K562 (cell line): ENCODE results near the gene LEPROT. TPM values are rescaled to one million over a fixed set of nuclear protein-coding genes. Genes with fewer than 3 reads are reported as not detected.

Experiments used
- CREB5 ChIP-seq: fragments of 250-450 bp; sonication (Bioruptor Pico); IDR thresholded peaks from 2 replicates; pipeline ENCODE4 v1.5.0; 2020; ENCODE audit warnings: mild to moderate bottlenecking
- HDGF ChIP-seq: fragments of 450-650 bp; IDR thresholded peaks from 2 replicates; pipeline ENCODE4 v1.6.1; 2016
- ILK ChIP-seq: fragments of 450-650 bp; IDR thresholded peaks from 2 replicates; pipeline ENCODE4 v1.6.1; 2016; ENCODE audit warnings: missing genetic modification characterization, low read depth, mild to moderate bottlenecking, missing compliant biosample characterization, moderate library complexity, borderline replicate concordance
- MTA1 ChIP-seq: fragments of 450-650 bp; IDR thresholded peaks from 2 replicates; pipeline ENCODE4 v1.6.1; 2017; ENCODE audit warnings: borderline replicate concordance
- TOE1 ChIP-seq, 2 experiments: fragments of 450-650 bp in 1 of 2; sonication (generic) in 1 of 2; formaldehyde crosslinking in 1 of 2; IDR thresholded peaks; 2 replicates each; pipeline versions ENCODE4 v1.7.1 to v1.8.0; 2016 to 2022; ENCODE audit warnings: borderline replicate concordance in 2 of 2, mild to moderate bottlenecking in 2 of 2, antibody characterized with exemption in 1 of 2, inconsistent platforms in 1 of 2, low read depth in 1 of 2, missing genetic modification reagents in 1 of 2, moderate library complexity in 1 of 2
- U2AF1 ChIP-seq: fragments of 200-400 bp; formaldehyde crosslinking; optimal IDR thresholded peaks from 2 replicates; pipeline ENCODE3; 2017; ENCODE audit warnings: mild to moderate bottlenecking, low read depth, low read length, moderate library complexity
- WHSC1 ChIP-seq: IDR thresholded peaks from one replicate; pipeline ENCODE4 v1.6.1; 2012; ENCODE audit warnings: low read length, control low read depth, inconsistent platforms
- ZBTB1 ChIP-seq: sonication (generic); formaldehyde crosslinking; IDR thresholded peaks from 2 replicates; pipeline ENCODE4 v1.8.1; 2023; ENCODE audit warnings: missing genetic modification reagents, low read depth, mild to moderate bottlenecking, borderline replicate concordance
- ZBTB2 ChIP-seq: fragments of 450-650 bp; IDR thresholded peaks from 2 replicates; pipeline ENCODE4 v1.6.1; 2016; ENCODE audit warnings: antibody characterized with exemption
- ZEB2 ChIP-seq: fragments of 450-650 bp; IDR thresholded peaks from 2 replicates; pipeline ENCODE4 v1.6.1; 2016
- polyA plus RNA-seq, 8 experiments: library from polyadenylated mRNA; depleted of rRNA in 4 of 8; stranded (reverse) in 5 of 8; unstranded in 3 of 8; fragments of >200 nt; fragmentation: Nextera tagmentation in 2 of 8; fragmentation: Illumina TruSeq in 1 of 8; extraction: Ambion mirVana in 2 of 8; extraction: Trizol in 1 of 8; gene quantifications; 2 replicates each; pipeline versions ENCODE4 v1.2.1 to v1.2.3, GENCODE V29; 2011 to 2014; ENCODE audit warnings: inconsistent platforms in 1 of 8, missing spikeins in 1 of 8
- total RNA-seq, 7 experiments: library from RNA; depleted of rRNA in 6 of 7; stranded (reverse); fragments of >200 nt in 6 of 7; fragmentation: Illumina TruSeq in 2 of 7; extraction: Trizol in 2 of 7; gene quantifications; 2 replicates each; pipeline versions ENCODE4 v1.2.1 to v1.2.3, GENCODE V29; 2011 to 2021; ENCODE audit warnings: low replicate concordance in 1 of 7
- TF ChIP-seq, protein P1 (sequence below), 2 experiments: fragments of 250-450 bp in 1 of 2; fragments of 450-650 bp in 1 of 2; sonication (Bioruptor Pico) in 1 of 2; IDR thresholded peaks; 2 replicates each; pipeline versions ENCODE4 v1.6.1 to v1.8.0; 2016 to 2021; ENCODE audit warnings: mild to moderate bottlenecking in 2 of 2, moderate library complexity in 2 of 2, missing compliant biosample characterization in 1 of 2, missing genetic modification characterization in 1 of 2
- TF ChIP-seq, protein P2 (sequence below), 2 experiments: fragments of 450-650 bp in 1 of 2; sonication (generic) in 1 of 2; formaldehyde crosslinking in 1 of 2; IDR thresholded peaks; 2 replicates each; pipeline versions ENCODE4 v1.7.1 to v1.9.0; 2016 to 2022; ENCODE audit warnings: inconsistent platforms in 1 of 2, mild to moderate bottlenecking in 1 of 2, missing genetic modification reagents in 1 of 2

Gene LEPROT
- total and polyA plus RNA-seq, 9 of the 15 experiments (the other 6 are each of a cell fraction or from before 2014, with no cell fraction given) = 28.1 to 97.5 (median 45.8) TPM

GRCh38 chr1:65419681-65420589 is 533 bp upstream of the LEPROT start (continued):
- TF ChIP-seq, protein P1, sequence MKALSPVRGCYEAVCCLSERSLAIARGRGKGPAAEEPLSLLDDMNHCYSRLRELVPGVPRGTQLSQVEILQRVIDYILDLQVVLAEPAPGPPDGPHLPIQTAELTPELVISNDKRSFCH (CRISPR knock-in tag; IDR thresholded peaks at IDR 0.05) = no peak
- TF ChIP-seq, protein P1 (tag; IDR thresholded peaks at IDR 0.05) = peak; percentile 57; the same call in 1 of the 2 replicates
- TF ChIP-seq TOE1 (IDR thresholded peaks at IDR 0.05; ENCODE audit: borderline replicate concordance) (peak; percentile 73; the same call in 1 of the 2 replicates), TOE1 (CRISPR knock-in tag; IDR thresholded peaks at IDR 0.05; ENCODE audit: borderline replicate concordance, low read depth) (no peak), WHSC1 (no peak), HDGF (peak; percentile 72; the same call in 1 of the 2 replicates), ZBTB2 (no peak), ZBTB1 (no peak), U2AF1 (no peak), CREB5 (no peak), ZEB2 (0 out of 2 replicates have a peak, but pooled peaks have one; percentile 58), ILK (no peak), MTA1 (peak; percentile 73; the same call in 1 of the 2 replicates)
- TF ChIP-seq, protein P2, sequence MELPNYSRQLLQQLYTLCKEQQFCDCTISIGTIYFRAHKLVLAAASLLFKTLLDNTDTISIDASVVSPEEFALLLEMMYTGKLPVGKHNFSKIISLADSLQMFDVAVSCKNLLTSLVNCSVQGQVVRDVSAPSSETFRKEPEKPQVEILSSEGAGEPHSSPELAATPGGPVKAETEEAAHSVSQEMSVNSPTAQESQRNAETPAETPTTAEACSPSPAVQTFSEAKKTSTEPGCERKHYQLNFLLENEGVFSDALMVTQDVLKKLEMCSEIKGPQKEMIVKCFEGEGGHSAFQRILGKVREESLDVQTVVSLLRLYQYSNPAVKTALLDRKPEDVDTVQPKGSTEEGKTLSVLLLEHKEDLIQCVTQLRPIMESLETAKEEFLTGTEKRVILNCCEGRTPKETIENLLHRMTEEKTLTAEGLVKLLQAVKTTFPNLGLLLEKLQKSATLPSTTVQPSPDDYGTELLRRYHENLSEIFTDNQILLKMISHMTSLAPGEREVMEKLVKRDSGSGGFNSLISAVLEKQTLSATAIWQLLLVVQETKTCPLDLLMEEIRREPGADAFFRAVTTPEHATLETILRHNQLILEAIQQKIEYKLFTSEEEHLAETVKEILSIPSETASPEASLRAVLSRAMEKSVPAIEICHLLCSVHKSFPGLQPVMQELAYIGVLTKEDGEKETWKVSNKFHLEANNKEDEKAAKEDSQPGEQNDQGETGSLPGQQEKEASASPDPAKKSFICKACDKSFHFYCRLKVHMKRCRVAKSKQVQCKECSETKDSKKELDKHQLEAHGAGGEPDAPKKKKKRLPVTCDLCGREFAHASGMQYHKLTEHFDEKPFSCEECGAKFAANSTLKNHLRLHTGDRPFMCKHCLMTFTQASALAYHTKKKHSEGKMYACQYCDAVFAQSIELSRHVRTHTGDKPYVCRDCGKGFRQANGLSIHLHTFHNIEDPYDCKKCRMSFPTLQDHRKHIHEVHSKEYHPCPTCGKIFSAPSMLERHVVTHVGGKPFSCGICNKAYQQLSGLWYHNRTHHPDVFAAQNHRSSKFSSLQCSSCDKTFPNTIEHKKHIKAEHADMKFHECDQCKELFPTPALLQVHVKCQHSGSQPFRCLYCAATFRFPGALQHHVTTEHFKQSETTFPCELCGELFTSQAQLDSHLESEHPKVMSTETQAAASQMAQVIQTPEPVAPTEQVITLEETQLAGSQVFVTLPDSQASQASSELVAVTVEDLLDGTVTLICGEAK (IDR thresholded peaks at IDR 0.05) = peak; percentile 33; the same call in 1 of the 2 replicates
- TF ChIP-seq, protein P2 (CRISPR knock-in tag; IDR thresholded peaks at IDR 0.05) = no peak
